Activated CD4-positive, alpha-beta T cell treated with anti-CD3 and anti-CD28 coated beads for 36 hours (primary cell): ENCODE data around the gene XKR3. TPM values are rescaled to one million over a fixed set of nuclear protein-coding genes. Genes with fewer than 3 reads are reported as not detected.
"Not testable (repeated sequence)": the region's sequence is repeated elsewhere in the genome, so short reads cannot be mapped to it uniquely, and the experiment has no call there.

Source experiments
- ATAC-seq: fragments of 200-7000 bp; cut with Tn5 transposase; one replicate; pipeline ENCODE4 v1.10.0; 2021; ENCODE audit warnings: mild to moderate bottlenecking, moderate library complexity
- CTCF ChIA-PET: fragments of 350-600 bp; sonication (Branson Sonifier 250); formaldehyde crosslinking; loops from one replicate; lab custom pipeline; 2021; ENCODE audit warnings: antibody characterized with exemption; lab: Charles Lee
- POLR2A ChIA-PET: fragments of 350-600 bp; sonication (Branson Sonifier 250); formaldehyde crosslinking; loops from one replicate; lab custom pipeline; 2021; ENCODE audit warnings: antibody characterized with exemption, inconsistent platforms; lab: Charles Lee
- DNase-seq: peaks from one replicate; pipeline ENCODE4 v3.0.0-alpha.2; 2020
- H3K27ac Mint-ChIP-seq: one replicate; pipeline ENCODE4 v1.8.0; 2021; ENCODE audit warnings: mixed read lengths
- H3K27me3 Mint-ChIP-seq: one replicate; pipeline ENCODE4 v1.8.0; 2021; ENCODE audit warnings: mixed read lengths
- H3K36me3 Mint-ChIP-seq: one replicate; pipeline ENCODE4 v1.8.0; 2021; ENCODE audit warnings: low read depth, mixed read lengths
- H3K4me1 Mint-ChIP-seq: one replicate; pipeline ENCODE4 v1.8.0; 2021; ENCODE audit warnings: mixed read lengths
- H3K4me3 Mint-ChIP-seq: one replicate; pipeline ENCODE4 v1.8.0; 2021; ENCODE audit warnings: mild to moderate bottlenecking, moderate library complexity, mixed read lengths
- H3K9me3 Mint-ChIP-seq: one replicate; pipeline ENCODE4 v1.8.0; 2021; ENCODE audit warnings: low read depth, mixed read lengths
- intact Hi-C, 2 experiments: fragments of 100-400 bp; cut with DNase I in 1 of 2; cut with micrococcal nuclease in 1 of 2; formaldehyde crosslinking; loops; one replicate each; pipeline versions ENCODE4 v1.14.2 to v1.15.1; 2022 to 2024; cut with DNase I, micrococcal nuclease
- total RNA-seq, 2 experiments: library from RNA; stranded (reverse); gene quantifications; one replicate each; pipeline ENCODE4 v1.2.3, GENCODE V29; 2021

The XKR3 gene
- total RNA-seq, 2 experiments from 2014 or later, result not detected

DNA sequence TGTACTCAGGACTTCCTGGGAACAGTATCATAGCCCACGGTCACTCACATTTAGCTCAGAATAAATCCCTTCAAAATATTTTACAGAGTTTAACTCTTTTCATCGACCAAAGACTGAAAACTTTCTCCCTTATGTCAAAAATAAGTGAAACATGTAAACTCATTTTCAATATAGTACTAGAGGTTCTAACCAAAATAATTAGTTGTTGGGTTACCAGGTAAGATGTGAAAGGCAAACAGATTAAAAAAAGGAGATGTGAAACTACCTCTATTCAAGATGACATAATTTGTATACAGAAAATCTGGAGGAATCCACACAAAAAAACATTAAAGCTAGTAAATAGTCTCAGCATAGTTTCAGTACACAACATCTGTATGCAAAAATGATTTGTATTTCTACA lies 20.3 kb downstream of the XKR3 start:
- POLR2A ChIA-PET, result no interaction called here
- CTCF ChIA-PET, result no interaction called here
- H3K27me3 Mint-ChIP-seq, result no peaks in the 10 kb centered on the region
- intact Hi-C loops, result no loop called here
- no peak overlapping the region for H3K27ac Mint-ChIP-seq
- H3K4me3 Mint-ChIP-seq, result no peak overlapping the region
- DNase-seq, result no peak
- no peak for ATAC-seq
- H3K9me3 Mint-ChIP-seq, result no peaks in the 10 kb centered on the region
- H3K36me3 Mint-ChIP-seq, result no peaks in the 10 kb centered on the region
- no peaks in the 10 kb centered on the region for H3K4me1 Mint-ChIP-seq

DNA sequence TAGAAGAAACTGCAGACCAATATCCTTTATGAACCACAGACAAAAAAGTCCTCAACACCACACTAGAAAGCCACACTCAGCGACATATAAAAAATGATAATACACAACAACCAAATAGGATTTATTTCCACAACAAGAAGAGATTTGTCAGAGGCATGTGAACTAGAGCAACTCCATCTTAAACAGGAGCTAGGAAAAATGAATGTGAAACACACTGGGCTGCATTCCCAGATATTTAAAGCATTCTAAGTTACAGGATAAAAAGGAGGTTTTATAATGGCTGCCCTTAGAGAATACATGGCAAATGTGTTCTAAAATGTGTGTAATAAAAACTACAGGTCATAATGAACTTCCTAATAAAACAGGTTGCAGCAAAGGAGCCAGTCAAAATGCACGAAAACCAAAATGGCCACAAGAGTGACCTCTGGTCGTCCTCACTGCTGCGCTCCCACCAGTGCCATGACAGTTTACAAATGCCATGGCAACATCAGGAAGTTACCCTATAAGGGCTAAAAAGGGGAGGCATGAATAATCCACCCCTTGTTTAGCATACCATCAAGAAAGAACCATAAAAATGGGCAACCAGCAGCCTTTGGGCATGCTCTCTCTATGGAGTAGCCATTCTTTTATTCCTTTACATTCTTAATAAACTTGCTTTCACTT lies 21.8 kb downstream of the XKR3 start:
- no peak overlapping the region for H3K27ac Mint-ChIP-seq
- no peaks in the 10 kb centered on the region for H3K36me3 Mint-ChIP-seq
- H3K9me3 Mint-ChIP-seq, result no peaks in the 10 kb centered on the region
- intact Hi-C loops, result no loop called here
- ATAC-seq, result no peak
- no peaks in the 10 kb centered on the region for H3K27me3 Mint-ChIP-seq
- ChIA-PET CTCF (no interaction called here), POLR2A (no interaction called here)
- no peaks in the 10 kb centered on the region for H3K4me1 Mint-ChIP-seq
- H3K4me3 Mint-ChIP-seq, result no peak overlapping the region
- DNase-seq, result no peak

DNA sequence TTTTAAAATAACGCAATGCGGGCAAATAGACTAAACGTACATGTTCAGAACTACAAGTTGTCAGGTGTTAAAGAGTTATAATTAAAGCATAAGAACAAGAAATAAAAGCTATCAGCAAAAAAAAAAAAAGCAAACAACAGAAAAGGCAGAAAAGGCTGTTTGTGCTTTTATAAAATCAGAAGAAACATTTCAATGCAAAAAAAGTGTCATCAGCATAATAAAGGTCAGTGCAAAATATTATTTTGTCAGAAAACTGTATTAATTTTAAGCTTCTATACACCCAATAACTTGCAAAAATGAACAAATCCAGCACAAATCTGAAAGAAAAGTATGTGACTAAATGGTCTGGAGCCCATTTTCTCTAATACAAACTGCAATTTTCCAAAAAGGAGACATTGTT lies 23.6 kb downstream of the XKR3 start:
- Mint-ChIP-seq H3K27ac (no peak overlapping the region), H3K9me3 (no peaks in the 10 kb centered on the region), H3K36me3 (no peaks in the 10 kb centered on the region), H3K27me3 (no peaks in the 10 kb centered on the region), H3K4me1 (no peaks in the 10 kb centered on the region), H3K4me3 (no peak overlapping the region)
- ChIA-PET CTCF (no interaction called here), POLR2A (no interaction called here)
- intact Hi-C loops, result no loop called here
- no peak for DNase-seq
- no peak for ATAC-seq

DNA sequence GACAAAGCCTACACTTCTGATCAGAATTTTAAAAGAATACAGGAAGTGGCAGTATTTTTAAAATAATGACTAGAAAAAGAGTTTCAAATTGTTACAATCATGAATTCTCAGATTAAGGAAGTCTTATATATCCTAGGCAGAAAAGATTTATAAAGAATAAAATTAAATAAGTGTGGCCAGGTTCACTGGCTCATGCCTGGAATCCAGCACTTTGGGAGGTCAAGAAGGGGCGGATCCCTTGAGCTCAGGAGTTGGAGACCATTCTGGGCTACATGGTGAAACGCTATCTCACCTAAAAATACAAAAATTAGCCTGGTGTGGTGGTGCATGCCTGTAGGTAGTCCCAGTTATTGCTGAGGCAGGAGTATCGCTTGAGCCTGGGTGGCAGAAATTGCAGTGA lies 24.1 kb downstream of the XKR3 start:
- Mint-ChIP-seq H3K27me3 (no peaks in the 10 kb centered on the region), H3K27ac (no peak overlapping the region), H3K4me3 (no peak overlapping the region), H3K4me1 (no peaks in the 10 kb centered on the region), H3K36me3 (no peaks in the 10 kb centered on the region), H3K9me3 (no peaks in the 10 kb centered on the region)
- DNase-seq (no peak), ATAC-seq (no peak)
- CTCF ChIA-PET, result no interaction called here
- POLR2A ChIA-PET, result no interaction called here
- intact Hi-C loops, result no loop called here

DNA sequence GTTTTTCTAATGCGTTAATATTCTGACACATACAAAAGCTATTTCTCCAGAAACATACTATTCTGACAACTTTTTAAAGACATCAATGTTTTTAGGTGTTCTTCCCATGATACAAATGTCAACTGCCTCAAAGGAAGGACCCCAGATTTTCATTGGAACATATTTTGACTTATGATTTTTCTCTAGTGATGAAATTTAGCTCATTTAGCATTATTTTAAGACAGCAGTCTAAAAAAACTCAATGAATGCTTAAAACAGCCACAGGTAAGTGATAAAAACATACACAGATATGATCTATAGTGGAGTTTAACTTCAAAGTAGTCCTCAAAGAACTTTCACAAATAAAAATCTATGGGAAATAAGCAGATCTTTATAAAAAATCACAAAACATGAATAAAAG lies 24.9 kb downstream of the XKR3 start:
- Mint-ChIP-seq H3K36me3 (no peaks in the 10 kb centered on the region), H3K4me3 (no peak overlapping the region), H3K27me3 (no peaks in the 10 kb centered on the region), H3K4me1 (no peaks in the 10 kb centered on the region), H3K9me3 (no peaks in the 10 kb centered on the region), H3K27ac (no peak overlapping the region)
- DNase-seq (no peak), ATAC-seq (no peak)
- intact Hi-C loops, result no loop called here
- ChIA-PET CTCF (no interaction called here), POLR2A (no interaction called here)

DNA sequence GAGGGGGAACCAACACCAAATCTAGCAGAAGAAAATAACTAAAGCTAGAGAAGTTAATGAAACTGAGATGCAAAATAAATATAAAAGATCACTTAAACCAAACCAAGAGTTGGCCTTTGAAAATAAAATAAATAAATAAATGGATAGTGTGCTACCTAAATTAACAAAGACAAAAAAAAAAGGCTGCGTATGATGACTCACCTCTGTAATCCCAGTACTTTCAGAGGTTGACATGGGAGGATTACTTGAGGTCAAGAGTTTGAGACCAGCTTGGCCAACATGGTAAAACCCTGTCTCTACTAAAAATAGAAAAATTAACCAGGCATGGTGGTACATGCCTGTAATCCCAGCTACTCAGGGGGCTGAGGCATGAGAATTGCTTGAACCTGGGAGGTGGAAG lies 29.7 kb downstream of the XKR3 start:
- intact Hi-C loops, H3K27me3 Mint-ChIP-seq, H3K36me3 Mint-ChIP-seq, H3K27ac Mint-ChIP-seq, POLR2A ChIA-PET, H3K4me3 Mint-ChIP-seq, ATAC-seq, H3K4me1 Mint-ChIP-seq, DNase-seq, H3K9me3 Mint-ChIP-seq: not testable (repeated sequence)
- CTCF ChIA-PET, result interaction anchor here (0.6 kb wide), 1 partner anchor 9 kb away, joined by 3 read pairs; no protein-coding TSS in a partner anchor

DNA sequence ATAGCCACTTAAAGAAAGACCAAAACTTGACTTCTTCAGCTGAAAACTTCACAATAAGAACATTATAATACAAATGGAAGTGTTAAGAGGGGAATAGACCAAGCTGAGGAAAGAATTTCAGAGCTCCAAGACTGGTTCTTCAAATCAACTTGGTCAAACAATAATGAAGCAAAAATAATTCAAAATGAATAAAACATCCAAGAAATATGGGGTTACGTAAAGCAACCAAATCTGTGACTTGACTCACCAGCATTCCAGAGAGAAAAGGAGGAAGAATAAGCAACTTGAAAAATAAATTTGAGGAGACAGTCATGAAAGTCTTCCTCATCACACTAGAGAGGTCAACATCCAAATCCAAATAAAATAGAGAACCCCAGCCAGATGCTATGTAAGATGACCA lies 31.4 kb downstream of the XKR3 start:
- DNase-seq (no peak), ATAC-seq (no peak)
- no peaks in the 10 kb centered on the region for H3K36me3 Mint-ChIP-seq
- no peak overlapping the region for H3K27ac Mint-ChIP-seq
- H3K9me3 Mint-ChIP-seq, result no peaks in the 10 kb centered on the region
- no peak overlapping the region for H3K4me3 Mint-ChIP-seq
- POLR2A ChIA-PET, result no interaction called here
- intact Hi-C loops, result no loop called here
- H3K27me3 Mint-ChIP-seq, result no peaks in the 10 kb centered on the region
- CTCF ChIA-PET, result no interaction called here
- H3K4me1 Mint-ChIP-seq, result no peaks in the 10 kb centered on the region

DNA sequence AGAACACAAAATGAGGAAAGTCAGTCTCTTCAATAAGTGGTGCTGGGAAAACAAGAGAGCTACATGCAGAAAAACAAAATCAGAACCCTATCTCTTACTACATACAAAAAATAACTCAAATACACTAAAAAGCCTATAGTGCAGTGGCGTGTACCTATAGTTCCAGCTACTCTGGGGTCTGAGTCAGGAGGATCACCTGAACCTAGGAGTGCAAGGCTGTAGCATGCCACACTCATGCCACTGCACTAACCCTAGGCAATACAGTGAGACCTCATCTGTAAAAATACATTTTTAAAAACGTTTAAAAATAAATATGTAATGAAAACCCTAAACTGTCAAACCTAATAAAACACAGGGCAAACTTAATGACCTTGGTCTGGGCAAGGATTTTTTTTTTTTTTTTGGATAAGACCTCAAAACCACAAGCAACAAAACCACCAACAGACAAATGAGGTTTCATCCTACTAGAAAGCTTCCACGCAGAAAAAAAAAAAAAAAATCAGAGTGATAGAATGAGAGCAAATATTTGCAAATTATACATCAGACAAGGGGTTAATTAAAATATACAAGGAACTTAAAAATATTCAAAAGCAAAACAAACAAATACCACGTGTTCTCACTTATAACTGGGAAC lies 35.2 kb downstream of the XKR3 start:
- ChIA-PET CTCF (interaction anchor here (0.7 kb wide), 1 partner anchor 11 kb away, joined by 3 read pairs; no protein-coding TSS in a partner anchor), POLR2A (no interaction called here)
- ATAC-seq (no peak), DNase-seq (no peak)
- Mint-ChIP-seq H3K4me3 (no peak overlapping the region), H3K27ac (no peak overlapping the region), H3K9me3 (no peaks in the 10 kb centered on the region), H3K27me3 (no peaks in the 10 kb centered on the region), H3K36me3 (no peaks in the 10 kb centered on the region), H3K4me1 (no peaks in the 10 kb centered on the region)
- intact Hi-C loops, result no loop called here

DNA sequence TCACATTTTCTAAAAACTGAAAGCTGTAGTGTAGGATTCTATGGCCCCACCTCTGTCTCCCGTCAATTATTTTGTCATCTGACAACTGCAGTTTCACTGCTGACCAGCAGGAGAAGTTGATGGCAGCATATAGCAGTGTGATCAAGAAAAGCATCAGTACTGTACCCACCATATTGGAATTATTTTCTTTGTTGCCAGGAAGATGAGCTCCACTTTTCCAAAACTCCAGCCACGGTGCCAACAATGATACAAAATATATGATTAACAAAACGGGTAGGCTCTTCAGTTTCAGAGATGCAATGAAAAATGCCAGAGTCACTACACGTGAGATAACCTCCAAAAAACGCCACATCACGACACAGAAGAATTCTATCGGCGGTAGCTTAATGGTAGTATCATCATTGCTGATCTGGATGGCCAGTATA lies 41.3 kb downstream of the XKR3 start:
- H3K36me3 Mint-ChIP-seq, result no peaks in the 10 kb centered on the region
- ATAC-seq (no peak), DNase-seq (no peak)
- POLR2A ChIA-PET, result no interaction called here
- CTCF ChIA-PET, result interaction anchor here (0.7 to 1.7 kb wide), 3 partner anchors 9 to 133 kb away, joined by 3 to 10 read pairs (median 4); no protein-coding TSS in a partner anchor
- no peaks in the 10 kb centered on the region for H3K4me1 Mint-ChIP-seq
- intact Hi-C loops, result no loop called here
- H3K27ac Mint-ChIP-seq, result no peak overlapping the region
- no peaks in the 10 kb centered on the region for H3K27me3 Mint-ChIP-seq
- no peak overlapping the region for H3K4me3 Mint-ChIP-seq
- H3K9me3 Mint-ChIP-seq, result no peaks in the 10 kb centered on the region

DNA sequence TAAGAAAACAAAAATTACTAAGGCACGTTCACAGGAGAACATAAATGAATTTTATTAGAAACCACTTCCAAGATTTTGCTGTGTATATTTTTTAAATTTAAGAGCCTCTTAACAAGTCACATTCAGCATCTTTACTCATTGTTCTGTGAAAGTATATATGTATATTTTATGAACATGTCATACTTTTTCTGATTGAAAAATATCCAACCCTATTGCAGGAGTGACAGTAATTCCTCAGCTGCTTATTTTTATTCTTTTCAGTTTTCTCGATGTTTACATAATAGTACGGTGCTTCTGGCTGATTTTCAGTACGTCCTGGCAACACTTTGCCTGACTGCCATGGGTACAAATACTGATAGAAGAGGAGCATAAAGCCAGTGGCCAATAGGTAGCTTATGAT lies 41.8 kb downstream of the XKR3 start:
- CTCF ChIA-PET, result interaction anchor here (0.7 to 1.7 kb wide), 3 partner anchors 8 to 80 kb away, joined by 4 to 10 read pairs (median 4); no protein-coding TSS in a partner anchor
- intact Hi-C loops, result no loop called here
- DNase-seq, result no peak
- ATAC-seq, result no peak
- POLR2A ChIA-PET, result no interaction called here
- Mint-ChIP-seq H3K27me3 (no peaks in the 10 kb centered on the region), H3K4me1 (no peaks in the 10 kb centered on the region), H3K4me3 (no peak overlapping the region), H3K27ac (no peak overlapping the region), H3K36me3 (no peaks in the 10 kb centered on the region), H3K9me3 (no peaks in the 10 kb centered on the region)

DNA sequence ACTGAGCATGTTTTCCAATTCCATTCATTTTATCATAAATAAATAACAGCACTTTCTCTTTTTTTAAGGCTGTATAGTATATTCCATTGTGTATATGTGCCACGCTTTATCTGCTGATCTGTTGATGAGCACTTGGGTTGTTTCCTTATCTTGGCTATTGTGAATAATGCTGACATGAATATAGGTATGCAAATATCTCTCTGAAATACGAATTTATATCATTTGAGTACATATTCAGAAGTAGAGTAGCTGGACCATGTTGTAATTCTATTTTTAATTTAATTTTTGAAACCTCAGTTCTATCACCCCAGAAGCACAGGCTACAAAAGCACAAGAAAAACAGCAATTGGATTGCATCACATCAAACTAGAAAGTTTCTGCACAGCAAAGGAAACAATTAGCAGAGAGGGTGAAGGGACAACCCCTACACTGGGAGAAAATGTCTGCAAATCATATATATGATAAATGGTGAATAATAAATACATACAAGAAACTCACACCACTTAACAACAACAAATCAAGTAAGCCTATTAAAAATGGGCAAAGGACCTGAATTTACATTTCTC lies 43.4 kb downstream of the XKR3 start:
- Mint-ChIP-seq H3K27me3 (no peaks in the 10 kb centered on the region), H3K27ac (no peak overlapping the region), H3K9me3 (no peaks in the 10 kb centered on the region), H3K4me1 (no peaks in the 10 kb centered on the region), H3K4me3 (no peak overlapping the region), H3K36me3 (no peaks in the 10 kb centered on the region)
- no peak for DNase-seq
- intact Hi-C loops, result no loop called here
- ChIA-PET CTCF (no interaction called here), POLR2A (no interaction called here)
- ATAC-seq, result no peak
